Tibial nerve (tissue), 4 donors: ENCODE measurements around the gene CYTH3.

Experiments
- EP300 ChIP-seq, 2 donors: sonication (generic); formaldehyde crosslinking; IDR thresholded peaks; one replicate each; pipeline ENCODE4 v1.6.1; 2017; ENCODE audit warnings: antibody characterized with exemption in 2 of 2, mild to moderate bottlenecking in 1 of 2
- POLR2A ChIP-seq, 2 donors: fragments of 450-650 bp; IDR thresholded peaks; one replicate each; pipeline ENCODE4 v1.6.1; 2017; ENCODE audit warnings: antibody characterized with exemption in 2 of 2, mild to moderate bottlenecking in 2 of 2, moderate library complexity in 2 of 2
- TF ChIP-seq, protein P1 (sequence below), 5 experiments: fragments of 200-600 bp in 3 of 5; fragments of 450-650 bp in 2 of 5; sonication (generic) in 3 of 5; IDR thresholded peaks; one replicate each; pipeline ENCODE4 v1.5.1; 2016 to 2019; ENCODE audit warnings: antibody characterized with exemption in 5 of 5, mild to moderate bottlenecking in 3 of 5, moderate library complexity in 2 of 5

DNA sequence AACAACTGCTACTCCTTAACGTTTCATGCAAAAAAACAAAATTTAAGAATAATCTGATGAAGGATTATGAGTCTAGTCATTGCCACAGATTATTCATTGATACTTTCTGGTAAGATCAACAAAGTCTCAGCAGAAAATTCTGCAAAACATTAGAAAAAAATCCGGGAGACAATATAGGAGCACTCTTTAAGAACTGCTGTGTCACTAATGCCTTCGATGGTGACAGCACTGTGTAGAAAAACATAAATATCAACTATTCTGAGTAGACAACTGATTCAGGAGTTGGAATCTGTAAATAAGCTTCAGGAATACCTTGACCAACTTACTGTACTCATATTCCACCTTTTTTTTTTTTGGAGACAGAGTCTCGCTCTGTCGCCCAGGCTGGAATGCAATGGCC, 69.0 kb downstream of the CYTH3 start:
- TF ChIP-seq EP300 (IDR thresholded peaks at IDR 0.05) (no peak), POLR2A (IDR thresholded peaks at IDR 0.05) (no peak)
- TF ChIP-seq, protein P1, sequence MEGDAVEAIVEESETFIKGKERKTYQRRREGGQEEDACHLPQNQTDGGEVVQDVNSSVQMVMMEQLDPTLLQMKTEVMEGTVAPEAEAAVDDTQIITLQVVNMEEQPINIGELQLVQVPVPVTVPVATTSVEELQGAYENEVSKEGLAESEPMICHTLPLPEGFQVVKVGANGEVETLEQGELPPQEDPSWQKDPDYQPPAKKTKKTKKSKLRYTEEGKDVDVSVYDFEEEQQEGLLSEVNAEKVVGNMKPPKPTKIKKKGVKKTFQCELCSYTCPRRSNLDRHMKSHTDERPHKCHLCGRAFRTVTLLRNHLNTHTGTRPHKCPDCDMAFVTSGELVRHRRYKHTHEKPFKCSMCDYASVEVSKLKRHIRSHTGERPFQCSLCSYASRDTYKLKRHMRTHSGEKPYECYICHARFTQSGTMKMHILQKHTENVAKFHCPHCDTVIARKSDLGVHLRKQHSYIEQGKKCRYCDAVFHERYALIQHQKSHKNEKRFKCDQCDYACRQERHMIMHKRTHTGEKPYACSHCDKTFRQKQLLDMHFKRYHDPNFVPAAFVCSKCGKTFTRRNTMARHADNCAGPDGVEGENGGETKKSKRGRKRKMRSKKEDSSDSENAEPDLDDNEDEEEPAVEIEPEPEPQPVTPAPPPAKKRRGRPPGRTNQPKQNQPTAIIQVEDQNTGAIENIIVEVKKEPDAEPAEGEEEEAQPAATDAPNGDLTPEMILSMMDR (IDR thresholded peaks at IDR 0.05), result no peak
